ENCODE measurements around the gene FUT7. TPM values are rescaled to one million over a fixed set of nuclear protein-coding genes. Genes with fewer than 3 reads are reported as not detected.

Gene FUT7
- total RNA-seq, 1 experiment from 2014 or later = not detected

- H3K9me2 ChIP-seq (ENCODE audit: insufficient read depth) = no peaks in the 10 kb centered on the region
- 0 out of 4 replicates have a peak overlapping the region, but pooled peaks of 1 of the 2 experiments have one; percentile 56 for H3K4me3 ChIP-seq (replicated peaks in 1 of 2; ENCODE audit: low read depth in 1 of 2, low read length in 2 of 2)
- ChIA-PET POLR2A (no interaction called here), CTCF (no interaction called here), RAD21 (ENCODE audit: low non-redundant PET in 1 of 2, low total read pairs in 2 of 2, uncharacterized antibody in 2 of 2, unreplicated experiment in 2 of 2) (no interaction called here)
- H3K27me3 ChIP-seq (ENCODE audit: insufficient read depth, low read length) = no peaks in the 10 kb centered on the region
- no TSS peak for BruUV-seq (replicated peaks)
- H2AFZ ChIP-seq (ENCODE audit: low read depth, low read length, poor library complexity, severe bottlenecking) = no peak overlapping the region
- H3K4me2 ChIP-seq (ENCODE audit: low read length) = peak overlapping the region; percentile 88
- TF ChIP-seq EGR1 (IDR thresholded peaks at IDR 0.05; ENCODE audit: low read depth) = no peak
- no peak for TF ChIP-seq CEBPB (IDR thresholded peaks at IDR 0.05; ENCODE audit: low read depth)
- TF ChIP-seq CBX3 (IDR thresholded peaks at IDR 0.05; ENCODE audit: low read depth) = no peak
- TF ChIP-seq FOSL1 (IDR thresholded peaks at IDR 0.05; ENCODE audit: low read depth) = no peak
- TF ChIP-seq, protein P1, sequence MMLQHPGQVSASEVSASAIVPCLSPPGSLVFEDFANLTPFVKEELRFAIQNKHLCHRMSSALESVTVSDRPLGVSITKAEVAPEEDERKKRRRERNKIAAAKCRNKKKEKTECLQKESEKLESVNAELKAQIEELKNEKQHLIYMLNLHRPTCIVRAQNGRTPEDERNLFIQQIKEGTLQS (IDR thresholded peaks at IDR 0.05) = no peak
- TF ChIP-seq SIN3A (IDR thresholded peaks at IDR 0.05; ENCODE audit: low read depth) = no peak
- no peak for TF ChIP-seq ZBTB33 (IDR thresholded peaks at IDR 0.05; ENCODE audit: extremely low read depth, insufficient replicate concordance, low read length)
- H3K4me1 ChIP-seq (ENCODE audit: control insufficient read depth in 1 of 2, insufficient read depth in 2 of 2, low read length in 2 of 2) = peaks cover 53 to 82% of the 10 kb centered on the region in 2 experiments
- peak overlapping the region; percentile 95 for H3K27ac ChIP-seq (ENCODE audit: low read depth, low read length)
- H3K79me2 ChIP-seq (ENCODE audit: insufficient read depth, low read length) = peaks cover 15% of the 10 kb centered on the region
- H3K9me3 ChIP-seq (ENCODE audit: control insufficient read depth in 1 of 2, insufficient read depth in 1 of 2, low read depth in 1 of 2, low read length in 2 of 2) = no peaks in the 10 kb centered on the region
- no peaks in the 10 kb centered on the region for H4K20me1 ChIP-seq (ENCODE audit: insufficient read depth)
- intact Hi-C loops (cut with micrococcal nuclease) = no loop called here
- peaks cover 0 to 12% of the 10 kb centered on the region in 2 experiments; a peak in 2 of 4 replicates for H3K36me3 ChIP-seq (ENCODE audit: control insufficient read depth in 1 of 2, insufficient read depth in 2 of 2, low read length in 2 of 2)
- H3K9ac ChIP-seq (ENCODE audit: low read length) = peak overlapping the region; percentile 57
- no peak for ATAC-seq
- no peak for DNase-seq (ENCODE audit: low read depth, low spot score)
Measured at GRCh38 chr9:136997830-136998234, 34.1 kb downstream of the FUT7 start.

DNA sequence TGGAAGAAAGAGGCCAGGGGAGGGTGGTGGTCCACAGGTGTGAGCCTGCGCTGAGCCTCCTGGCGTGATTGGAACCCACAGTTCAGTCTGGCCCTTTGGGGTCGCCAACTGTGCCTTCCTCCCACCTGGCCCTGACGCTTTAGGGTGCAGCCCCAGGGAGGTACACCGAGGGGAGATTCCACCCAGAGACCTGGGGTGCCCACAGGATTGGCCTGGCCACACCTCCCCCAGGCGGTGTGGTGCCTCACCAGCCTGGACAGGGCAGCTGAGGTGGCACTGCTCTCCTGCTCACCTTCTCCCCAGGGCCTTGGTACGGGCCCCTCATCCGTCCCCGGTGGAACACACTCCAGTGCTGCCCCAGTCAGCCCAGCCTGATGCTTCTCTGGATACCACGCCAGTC, 34.5 kb downstream of the FUT7 start:
- peak; percentile 8 for ATAC-seq

More for the DNA sequence above, 34.5 kb downstream of the FUT7 start:
- no peaks in the 10 kb centered on the region for H3K9me3 ChIP-seq (ENCODE audit: control insufficient read depth in 1 of 2, insufficient read depth in 1 of 2, low read depth in 1 of 2, low read length in 2 of 2)
- H2AFZ ChIP-seq (ENCODE audit: low read depth, low read length, poor library complexity, severe bottlenecking) = no peak overlapping the region
- H3K9ac ChIP-seq (ENCODE audit: low read length) = peak overlapping the region; percentile 57
- H3K27ac ChIP-seq (ENCODE audit: low read depth, low read length) = peak overlapping the region; percentile 95
- peaks cover 0 to 12% of the 10 kb centered on the region in 2 experiments; a peak in 2 of 4 replicates for H3K36me3 ChIP-seq (ENCODE audit: control insufficient read depth in 1 of 2, insufficient read depth in 2 of 2, low read length in 2 of 2)
- ChIA-PET RAD21 (ENCODE audit: low non-redundant PET in 1 of 2, low total read pairs in 2 of 2, uncharacterized antibody in 2 of 2, unreplicated experiment in 2 of 2) (no interaction called here), CTCF (no interaction called here), POLR2A (no interaction called here)
- H4K20me1 ChIP-seq (ENCODE audit: insufficient read depth) = no peaks in the 10 kb centered on the region
- TF ChIP-seq TCF7L2 (IDR thresholded peaks at IDR 0.05; ENCODE audit: borderline replicate concordance, extremely low read depth, insufficient read depth, insufficient read length) (no peak), YY1 (IDR thresholded peaks at IDR 0.05; ENCODE audit: extremely low read depth, insufficient replicate concordance, low read depth, low read length) (no peak)
- H3K4me3 ChIP-seq (replicated peaks in 1 of 2; ENCODE audit: low read depth in 1 of 2, low read length in 2 of 2) = peak overlapping the region; percentile 40 to 56; a peak in 3 of 4 replicates
- intact Hi-C loops (cut with micrococcal nuclease) = no loop called here
- peak overlapping the region; percentile 88 for H3K4me2 ChIP-seq (ENCODE audit: low read length)
- H3K4me1 ChIP-seq (ENCODE audit: control insufficient read depth in 1 of 2, insufficient read depth in 2 of 2, low read length in 2 of 2) = peaks cover 53 to 82% of the 10 kb centered on the region in 2 experiments
- no TSS peak for BruUV-seq (replicated peaks)
- no peak for DNase-seq (ENCODE audit: low read depth, low spot score)
- no peaks in the 10 kb centered on the region for H3K27me3 ChIP-seq (ENCODE audit: insufficient read depth, low read length)
- no peaks in the 10 kb centered on the region for H3K9me2 ChIP-seq (ENCODE audit: insufficient read depth)
- H3K79me2 ChIP-seq (ENCODE audit: insufficient read depth, low read length) = peaks cover 19% of the 10 kb centered on the region
